Mucosa of rectum (tissue), 2 donors: ENCODE measurements around the gene TIAM2.

Experiments used
- H3K27ac ChIP-seq, 2 donors: one replicate each; pipeline ENCODE4 v1.7.0; 2013; ENCODE audit warnings: inconsistent platforms in 2 of 2, low read depth in 2 of 2, low read length in 2 of 2
- H3K27me3 ChIP-seq, 2 donors: one replicate each; pipeline ENCODE4 v1.7.0; 2013; ENCODE audit warnings: low read length in 2 of 2; ENCODE audit not compliant: control insufficient read depth in 2 of 2, insufficient read depth in 2 of 2
- H3K36me3 ChIP-seq, 2 donors: one replicate each; pipeline ENCODE4 v1.7.0; 2013; ENCODE audit warnings: low read length in 2 of 2; ENCODE audit not compliant: control insufficient read depth in 2 of 2, insufficient read depth in 2 of 2
- H3K4me1 ChIP-seq, 2 donors: one replicate each; pipeline ENCODE4 v1.7.0; 2013; ENCODE audit warnings: low read length in 2 of 2, mild to moderate bottlenecking in 1 of 2; ENCODE audit not compliant: control insufficient read depth in 2 of 2, insufficient read depth in 2 of 2
- H3K4me3 ChIP-seq, 2 donors: one replicate each; pipeline ENCODE4 v1.7.0; 2013; ENCODE audit warnings: low read length in 2 of 2
- H3K9ac ChIP-seq, 2 donors: one replicate each; pipeline ENCODE4 v1.7.0; 2013; ENCODE audit warnings: low read length in 2 of 2, low read depth in 1 of 2, mild to moderate bottlenecking in 1 of 2
- H3K9me3 ChIP-seq, 2 donors: one replicate each; pipeline ENCODE4 v1.7.0; 2013; ENCODE audit warnings: low read length in 2 of 2; ENCODE audit not compliant: control insufficient read depth in 2 of 2
- donor health status: healthy.
- donor health status: Normal muscosa, but diverticular disease.

TIAM2 gene

DNA sequence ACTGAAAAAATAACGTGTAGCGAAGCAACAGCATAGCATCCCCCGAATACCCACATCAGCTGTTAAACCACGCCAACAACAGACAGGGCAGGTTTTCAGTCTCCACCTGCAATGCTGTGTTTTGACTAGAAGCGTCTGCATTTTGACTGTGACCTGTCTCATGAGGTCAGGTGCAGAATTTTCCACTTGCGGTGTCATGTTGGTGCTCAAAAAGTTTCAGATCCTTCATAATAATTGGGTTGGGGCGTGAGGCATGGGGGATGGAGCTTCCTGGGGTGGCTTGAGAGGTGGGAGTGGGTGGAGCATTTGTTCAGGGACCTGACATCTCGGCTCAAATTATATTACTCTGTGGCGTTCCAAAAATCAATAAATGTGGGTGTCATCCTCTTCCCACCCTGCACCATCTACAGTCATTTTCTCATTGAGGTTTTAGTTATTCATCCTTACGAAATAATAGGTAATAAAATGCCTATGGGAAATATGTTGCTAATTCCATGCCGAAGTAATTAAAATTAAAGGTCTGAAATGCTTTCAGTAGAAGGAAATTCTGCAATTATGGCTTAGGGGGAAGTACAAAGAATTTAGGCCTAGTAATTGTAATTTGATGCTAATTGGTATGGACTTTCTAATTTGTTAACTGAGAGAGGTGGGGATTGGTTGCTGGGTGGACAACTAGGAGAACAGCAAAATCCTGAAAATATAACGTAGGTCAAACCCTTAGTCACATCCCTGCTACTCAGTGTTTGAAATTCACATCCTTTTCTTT, 81.0 kb downstream of the TIAM2 start:
- H3K27me3 ChIP-seq = no peaks in the 10 kb centered on the region
- H3K9ac ChIP-seq = no peak overlapping the region
- no peaks in the 10 kb centered on the region for H3K9me3 ChIP-seq
- H3K4me1 ChIP-seq = no peaks in the 10 kb centered on the region
- H3K27ac ChIP-seq = no peak overlapping the region
- H3K36me3 ChIP-seq = no peaks in the 10 kb centered on the region
- H3K4me3 ChIP-seq = no peak overlapping the region

DNA sequence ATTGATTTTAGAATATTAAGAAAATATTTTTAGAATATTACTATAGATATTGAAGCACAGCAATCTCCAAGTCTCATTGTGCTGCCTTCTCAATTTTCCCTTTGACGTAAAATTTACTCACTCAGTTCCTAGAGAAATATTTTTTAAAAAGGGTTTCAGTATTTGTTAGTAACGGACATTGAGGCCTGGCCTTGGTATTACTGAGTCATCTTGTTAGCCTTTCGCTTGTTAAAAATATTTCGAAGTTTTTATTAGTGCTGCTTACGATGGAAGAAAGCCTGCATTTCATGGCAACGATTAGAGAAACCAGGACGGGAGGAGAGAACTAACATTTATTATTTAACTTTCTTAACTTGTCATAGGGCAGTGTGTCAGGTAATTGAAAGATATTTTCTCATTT, 82.2 kb downstream of the TIAM2 start:
- no peaks in the 10 kb centered on the region for H3K27me3 ChIP-seq
- no peak overlapping the region for H3K4me3 ChIP-seq
- no peaks in the 10 kb centered on the region for H3K9me3 ChIP-seq
- H3K36me3 ChIP-seq = no peaks in the 10 kb centered on the region
- H3K9ac ChIP-seq = no peak overlapping the region
- H3K27ac ChIP-seq = no peak overlapping the region
- no peaks in the 10 kb centered on the region for H3K4me1 ChIP-seq

GRCh38 chr6:155077784-155078183, 82.7 kb downstream of the TIAM2 start:
- Histone ChIP-seq H3K36me3 (no peaks in the 10 kb centered on the region), H3K27me3 (no peaks in the 10 kb centered on the region), H3K9me3 (no peaks in the 10 kb centered on the region), H3K4me3 (no peak overlapping the region), H3K27ac (no peak overlapping the region), H3K4me1 (no peaks in the 10 kb centered on the region), H3K9ac (no peak overlapping the region)

- H3K27me3 ChIP-seq = no peaks in the 10 kb centered on the region
- H3K36me3 ChIP-seq = no peaks in the 10 kb centered on the region
- no peak overlapping the region for H3K9ac ChIP-seq
- no peaks in the 10 kb centered on the region for H3K9me3 ChIP-seq
- H3K4me3 ChIP-seq = no peak overlapping the region
- no peak overlapping the region for H3K27ac ChIP-seq
- no peaks in the 10 kb centered on the region for H3K4me1 ChIP-seq
Observed at GRCh38 chr6:155078331-155078745, 83.2 kb downstream of the TIAM2 start.

- H3K9me3 ChIP-seq = no peaks in the 10 kb centered on the region
- H3K9ac ChIP-seq = no peak overlapping the region
- no peaks in the 10 kb centered on the region for H3K36me3 ChIP-seq
- H3K4me1 ChIP-seq = no peaks in the 10 kb centered on the region
- H3K4me3 ChIP-seq = no peak overlapping the region
- H3K27me3 ChIP-seq = no peaks in the 10 kb centered on the region
- no peak overlapping the region for H3K27ac ChIP-seq
Observed at GRCh38 chr6:155079985-155080452, 84.9 kb downstream of the TIAM2 start.

DNA sequence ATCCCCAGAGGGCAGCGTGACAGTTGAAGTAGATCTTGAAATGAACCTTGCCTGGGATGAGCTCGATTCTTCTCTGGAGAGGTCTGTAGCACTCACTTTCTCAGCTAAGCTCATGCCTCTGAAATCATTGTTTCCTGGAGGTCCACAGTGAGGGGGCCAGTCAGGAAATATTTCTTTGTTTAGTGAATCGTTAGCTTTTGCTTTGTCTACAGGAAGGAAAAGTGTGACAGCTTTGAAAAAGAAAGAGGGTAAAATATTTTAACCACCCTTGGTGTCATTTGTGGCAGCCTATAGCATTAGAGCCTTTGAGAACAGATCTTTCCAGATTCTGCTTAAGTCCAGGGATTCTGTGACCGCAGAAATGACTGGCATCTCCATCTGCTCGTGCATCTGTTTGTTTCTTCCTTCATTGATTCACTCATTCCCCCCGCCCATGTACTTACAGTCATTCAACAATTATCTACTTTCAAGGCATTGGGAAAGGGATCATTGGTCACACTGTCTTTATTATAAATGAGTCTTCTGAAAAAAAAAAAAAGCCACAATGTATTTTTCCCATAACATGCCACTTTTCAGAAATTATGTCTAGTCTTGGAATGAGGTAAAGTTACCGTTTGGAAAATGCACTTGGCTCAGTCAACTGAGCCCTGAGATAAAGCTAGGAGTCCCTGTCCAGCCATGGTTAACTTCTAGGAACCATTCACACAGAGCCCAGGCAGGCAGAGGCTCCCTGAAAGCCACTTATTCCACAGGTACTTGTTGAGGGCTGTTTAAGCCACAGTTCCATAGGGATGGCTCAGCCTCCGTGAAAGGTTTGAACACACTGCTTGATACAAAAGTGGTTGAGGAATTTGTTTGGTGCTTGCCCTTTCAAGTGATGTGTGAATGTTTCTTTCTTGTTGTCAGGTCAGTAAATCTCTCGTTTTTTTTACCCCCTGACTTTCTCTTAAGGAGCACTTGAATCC, 86.0 kb downstream of the TIAM2 start:
- Histone ChIP-seq H3K4me3 (no peak overlapping the region), H3K9me3 (no peaks in the 10 kb centered on the region), H3K9ac (no peak overlapping the region), H3K4me1 (peaks cover 0 to 2% of the 10 kb centered on the region in 2 donors), H3K36me3 (no peaks in the 10 kb centered on the region), H3K27me3 (no peaks in the 10 kb centered on the region), H3K27ac (no peak overlapping the region)

DNA sequence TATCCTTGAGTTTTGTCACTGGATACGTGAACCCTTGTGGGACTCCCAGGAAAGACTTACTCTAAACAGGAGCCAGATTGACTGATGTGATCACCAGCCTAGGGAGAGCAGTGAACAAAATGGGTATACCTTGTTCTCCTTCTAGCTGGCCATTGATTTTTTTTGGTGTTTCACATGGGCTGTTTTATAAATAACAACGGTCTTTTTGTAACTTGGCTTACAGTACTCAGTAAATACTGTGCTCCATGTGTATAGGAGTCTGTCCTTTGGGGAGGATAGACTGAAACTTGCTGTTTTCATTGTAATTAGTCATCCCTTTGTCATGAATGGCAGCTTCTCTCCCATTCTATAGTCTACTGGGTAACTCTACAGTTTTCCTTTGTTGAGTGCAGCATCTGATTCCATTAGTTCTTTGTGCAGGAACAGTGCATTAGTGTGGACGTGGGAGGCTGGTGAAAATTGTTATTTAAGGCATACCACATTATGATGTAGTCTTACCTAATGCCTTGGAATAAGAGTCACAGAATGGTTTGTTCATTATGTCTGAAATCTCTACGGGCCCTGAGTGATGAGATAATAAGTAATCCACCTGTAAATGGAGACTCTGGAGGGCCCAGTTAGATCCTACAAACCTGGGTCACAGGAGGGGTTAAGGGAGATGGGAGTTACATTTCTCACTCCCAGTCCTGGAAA, 89.5 kb downstream of the TIAM2 start:
- Histone ChIP-seq H3K9ac (no peak overlapping the region), H3K36me3 (no peaks in the 10 kb centered on the region), H3K27me3 (no peaks in the 10 kb centered on the region), H3K27ac (no peak overlapping the region), H3K4me1 (peaks cover 0 to 2% of the 10 kb centered on the region in 2 donors), H3K9me3 (no peaks in the 10 kb centered on the region), H3K4me3 (no peak overlapping the region)

- H3K9ac ChIP-seq = no peak overlapping the region
Observed at GRCh38 chr6:155085582-155086257, 90.6 kb downstream of the TIAM2 start.

GRCh38 chr6:155088856-155089255, 93.7 kb downstream of the TIAM2 start:
- Histone ChIP-seq H3K4me3 (no peak overlapping the region), H3K27ac (no peak overlapping the region), H3K9ac (no peak overlapping the region), H3K9me3 (no peaks in the 10 kb centered on the region), H3K4me1 (peaks cover 0 to 2% of the 10 kb centered on the region in 2 donors), H3K36me3 (no peaks in the 10 kb centered on the region), H3K27me3 (no peaks in the 10 kb centered on the region)

More at GRCh38 chr6:155085582-155086257, 90.6 kb downstream of the TIAM2 start:
- Histone ChIP-seq H3K9me3 (no peaks in the 10 kb centered on the region), H3K4me1 (peaks cover 0 to 2% of the 10 kb centered on the region in 2 donors), H3K36me3 (no peaks in the 10 kb centered on the region), H3K27me3 (no peaks in the 10 kb centered on the region), H3K4me3 (no peak overlapping the region), H3K27ac (no peak overlapping the region)
